SK-N-SH (cell line): ENCODE results near the gene ECPAS. TPM values are rescaled to one million over a fixed set of nuclear protein-coding genes. Genes with fewer than 3 reads are reported as not detected.

Experiments used
- CTCF ChIA-PET: fragments of 300-600, 350-600 bp; formaldehyde crosslinking; extraction: SDS; loops from one replicate; lab custom pipeline; 2021; lab: Yijun Ruan, JAX
- POLR2A ChIA-PET: fragments of 350-600 bp; sonication (Branson Sonifier 250); formaldehyde crosslinking; extraction: SDS; loops from one replicate; lab custom pipeline; 2020; ENCODE audit warnings: antibody characterized with exemption, inconsistent platforms; lab: Yijun Ruan, JAX
- DNase-seq: peaks from one replicate; pipeline ENCODE4 v3.0.0; 2012
- H2AFZ ChIP-seq: fragments of 200-600 bp; sonication (generic); 2 replicates; pipeline ENCODE4 v1.8.1; 2016; ENCODE audit warnings: antibody characterized with exemption, mild to moderate bottlenecking, low read depth
- H3F3A ChIP-seq: fragments of 200-600 bp; sonication (generic); replicated peaks from 2 replicates; pipeline ENCODE3; 2016; ENCODE audit warnings: antibody characterized with exemption, mild to moderate bottlenecking; ENCODE audit not compliant: insufficient read depth
- H3K27ac ChIP-seq, 2 experiments: fragments of 200-500 bp in 1 of 2; fragments of 200-600 bp in 1 of 2; sonication (Bioruptor generic) in 1 of 2; sonication (generic), shearing (Covaris generic) in 1 of 2; 2 replicates each; pipeline versions ENCODE4 v1.5.1 to v1.6.1; 2014 to 2016; ENCODE audit warnings: low read depth in 2 of 2, inconsistent platforms in 1 of 2, low read length in 1 of 2, mild to moderate bottlenecking in 1 of 2, mixed read lengths in 1 of 2
- H3K27me3 ChIP-seq: fragments of 200-600 bp; sonication (generic), shearing (Covaris generic); 2 replicates; pipeline ENCODE4 v1.6.1; 2016; ENCODE audit warnings: mixed run types; ENCODE audit not compliant: insufficient read depth
- H3K36me3 ChIP-seq, 2 experiments: fragments of 200-500 bp in 1 of 2; fragments of 200-600 bp in 1 of 2; sonication (Bioruptor generic) in 1 of 2; sonication (generic) in 1 of 2; replicated peaks in 1 of 2; 2 replicates each; pipeline versions ENCODE3 to v1.5.1; 2014 to 2016; ENCODE audit warnings: low read length in 1 of 2, mild to moderate bottlenecking in 1 of 2; ENCODE audit not compliant: insufficient read depth in 2 of 2, control insufficient read depth in 1 of 2
- H3K4me1 ChIP-seq, 2 experiments: fragments of 200-500 bp in 1 of 2; fragments of 200-600 bp in 1 of 2; sonication (Bioruptor generic) in 1 of 2; sonication (generic), shearing (Covaris generic) in 1 of 2; 2 replicates each; pipeline versions ENCODE4 v1.5.1 to v1.6.1; 2014 to 2016; ENCODE audit warnings: low read depth in 1 of 2, low read length in 1 of 2, mixed run types in 1 of 2; ENCODE audit not compliant: insufficient read depth in 2 of 2, control insufficient read depth in 1 of 2
- H3K4me2 ChIP-seq: fragments of 200-600 bp; sonication (generic), shearing (Covaris generic); 2 replicates; pipeline ENCODE4 v1.6.1; 2017; ENCODE audit warnings: mixed run types
- H3K4me3 ChIP-seq, 2 experiments: fragments of 200-500 bp in 1 of 2; fragments of 200-600 bp in 1 of 2; sonication (Bioruptor generic) in 1 of 2; sonication (generic), shearing (Covaris generic) in 1 of 2; 2 replicates each; pipeline versions ENCODE4 v1.5.1 to v1.8.1; 2014 to 2016; ENCODE audit warnings: low read depth in 2 of 2, inconsistent platforms in 1 of 2, low read length in 1 of 2, mild to moderate bottlenecking in 1 of 2, mixed read lengths in 1 of 2, moderate library complexity in 1 of 2
- H3K79me2 ChIP-seq: fragments of 200-600 bp; sonication (generic); 2 replicates; pipeline ENCODE4 v1.8.1; 2017; ENCODE audit warnings: mild to moderate bottlenecking; ENCODE audit not compliant: insufficient read depth
- H3K9ac ChIP-seq: fragments of 200-600 bp; sonication (generic); 2 replicates; pipeline ENCODE4 v1.6.1; 2017; ENCODE audit warnings: mixed run types
- H3K9me2 ChIP-seq: fragments of 200-600 bp; sonication (generic); 2 replicates; pipeline ENCODE4 v1.6.1; 2017; ENCODE audit warnings: mixed run types
- H3K9me3 ChIP-seq: fragments of 200-600 bp; sonication (generic); 2 replicates; pipeline ENCODE4 v1.6.1; 2017; ENCODE audit warnings: mixed run types, mild to moderate bottlenecking, moderate library complexity
- H4K20me1 ChIP-seq: fragments of 200-600 bp; sonication (generic); 2 replicates; pipeline ENCODE4 v1.6.1; 2017; ENCODE audit warnings: mild to moderate bottlenecking, mixed run types; ENCODE audit not compliant: insufficient read depth
- CHD2 ChIP-seq: fragments of 150-350 bp; IDR thresholded peaks from 2 replicates; pipeline ENCODE4 v1.6.1; 2018; ENCODE audit warnings: low read length; ENCODE audit not compliant: partially characterized antibody
- CTCF ChIP-seq: fragments of 200-600 bp; sonication (generic); IDR thresholded peaks from 2 replicates; pipeline ENCODE4 v1.6.1; 2017; ENCODE audit warnings: antibody characterized with exemption, mild to moderate bottlenecking, moderate library complexity
- FOXJ3 ChIP-seq: sonication (generic); formaldehyde crosslinking; IDR thresholded peaks from 2 replicates; pipeline ENCODE4 v1.5.1; 2020; ENCODE audit warnings: mild to moderate bottlenecking, missing genetic modification reagents
- FOXM1 ChIP-seq: IDR thresholded peaks from 2 replicates; pipeline ENCODE4 v1.4.0; 2012; ENCODE audit warnings: low read depth, mild to moderate bottlenecking
- JUND ChIP-seq: IDR thresholded peaks from 2 replicates; pipeline ENCODE4 v1.4.0; 2012
- RCOR1 ChIP-seq: fragments of 150-350 bp; IDR thresholded peaks from 2 replicates; pipeline ENCODE4 v1.6.1; 2017; ENCODE audit warnings: antibody characterized with exemption, low read length
- REST ChIP-seq: IDR thresholded peaks from 2 replicates; pipeline ENCODE4 v1.6.1; 2012; ENCODE audit warnings: mild to moderate bottlenecking, low read depth, low read length, moderate library complexity
- RFX5 ChIP-seq: IDR thresholded peaks from 2 replicates; pipeline ENCODE4 v1.6.1; 2012; ENCODE audit warnings: mild to moderate bottlenecking, improper control_type of control experiment, low read length
- RXRA ChIP-seq: IDR thresholded peaks from 2 replicates; pipeline ENCODE4 v1.4.0; 2012; ENCODE audit warnings: low read depth, mild to moderate bottlenecking, borderline replicate concordance
- SMC3 ChIP-seq: IDR thresholded peaks from 2 replicates; pipeline ENCODE4 v1.6.1; 2012; ENCODE audit warnings: low read depth, low read length, improper control_type of control experiment
- TAF1 ChIP-seq: IDR thresholded peaks from 2 replicates; pipeline ENCODE4 v1.6.1; 2012; ENCODE audit warnings: low read depth, mild to moderate bottlenecking, low read length, moderate library complexity, borderline replicate concordance
- WGBS: methylation state at CpG from one replicate; pipeline ENCODE4 v1.1.6; 2017; ENCODE audit warnings: low lambda C conversion rate; 5-methylcytosine and 5-hydroxymethylcytosine counted together
- polyA plus RNA-seq, 3 experiments: library from polyadenylated mRNA; depleted of rRNA; stranded (reverse); fragments of >200 nt; gene quantifications; 2 replicates each; pipeline ENCODE4 v1.2.3, GENCODE V29; 2012
- TF ChIP-seq, protein P1 (sequence below): IDR thresholded peaks from 2 replicates; pipeline ENCODE4; 2012
- TF ChIP-seq, protein P2 (sequence below): IDR thresholded peaks from 2 replicates; pipeline ENCODE4 v1.4.0; 2012; ENCODE audit warnings: low read depth, borderline replicate concordance

The ECPAS gene
- polyA plus RNA-seq, 1 of the 3 experiments (the other 2 are of a cell fraction): 17.9 TPM

DNA sequence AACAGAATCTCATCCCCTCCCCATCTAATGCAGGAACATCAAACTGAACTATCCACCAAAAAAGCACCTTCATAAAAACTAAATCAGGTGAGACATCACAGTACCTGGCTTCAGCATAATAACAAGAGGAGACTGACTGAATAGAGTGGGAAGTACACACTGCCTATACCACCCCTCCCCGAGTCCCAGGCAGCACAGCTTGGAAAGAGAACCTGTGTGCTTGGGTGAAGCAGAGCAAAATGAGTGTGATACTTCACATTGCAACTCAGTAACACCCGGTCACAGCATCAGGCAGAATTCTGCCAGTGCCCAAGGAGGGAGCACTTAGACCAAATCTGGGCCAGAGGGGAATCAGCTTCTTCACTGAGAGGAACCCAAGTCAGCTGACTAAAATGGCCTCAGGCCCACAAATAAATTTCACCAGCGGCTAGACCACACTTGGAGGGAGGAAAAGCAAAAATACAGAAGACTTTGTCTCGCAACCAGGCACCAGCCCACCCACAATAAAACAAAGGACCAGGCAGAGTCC is 84.9 kb downstream of the ECPAS start:
- H3K36me3 ChIP-seq: peaks cover 46 to 84% of the 10 kb centered on the region in 2 experiments
- TF ChIP-seq CHD2 (no peak), RXRA (no peak), CTCF (no peak), TAF1 (no peak), REST (no peak), RCOR1 (no peak), RFX5 (no peak)
- TF ChIP-seq, protein P1, sequence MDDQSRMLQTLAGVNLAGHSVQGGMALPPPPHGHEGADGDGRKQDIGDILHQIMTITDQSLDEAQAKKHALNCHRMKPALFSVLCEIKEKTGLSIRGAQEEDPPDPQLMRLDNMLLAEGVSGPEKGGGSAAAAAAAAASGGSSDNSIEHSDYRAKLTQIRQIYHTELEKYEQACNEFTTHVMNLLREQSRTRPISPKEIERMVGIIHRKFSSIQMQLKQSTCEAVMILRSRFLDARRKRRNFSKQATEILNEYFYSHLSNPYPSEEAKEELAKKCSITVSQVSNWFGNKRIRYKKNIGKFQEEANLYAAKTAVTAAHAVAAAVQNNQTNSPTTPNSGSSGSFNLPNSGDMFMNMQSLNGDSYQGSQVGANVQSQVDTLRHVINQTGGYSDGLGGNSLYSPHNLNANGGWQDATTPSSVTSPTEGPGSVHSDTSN: no peak
- CTCF ChIA-PET: no interaction called here

GRCh38 chr9:111393971-111394370 is 90.2 kb downstream of the ECPAS start:
- no peak overlapping the region for H3K9ac ChIP-seq
- no peaks in the 10 kb centered on the region for H3K9me2 ChIP-seq
- TF ChIP-seq FOXM1: no peak
- TF ChIP-seq JUND: no peak
- no peak for TF ChIP-seq SMC3
- TF ChIP-seq, protein P2, sequence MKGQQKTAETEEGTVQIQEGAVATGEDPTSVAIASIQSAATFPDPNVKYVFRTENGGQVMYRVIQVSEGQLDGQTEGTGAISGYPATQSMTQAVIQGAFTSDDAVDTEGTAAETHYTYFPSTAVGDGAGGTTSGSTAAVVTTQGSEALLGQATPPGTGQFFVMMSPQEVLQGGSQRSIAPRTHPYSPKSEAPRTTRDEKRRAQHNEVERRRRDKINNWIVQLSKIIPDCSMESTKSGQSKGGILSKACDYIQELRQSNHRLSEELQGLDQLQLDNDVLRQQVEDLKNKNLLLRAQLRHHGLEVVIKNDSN: no peak
- TF ChIP-seq CHD2: no peak
- no peak for TF ChIP-seq FOXJ3
- H3K4me2 ChIP-seq: no peak overlapping the region
- DNase-seq: no peak
- H3K27me3 ChIP-seq: no peaks in the 10 kb centered on the region
- H2AFZ ChIP-seq: no peak overlapping the region
- WGBS: 91% methylated on average over 1 of the region's 1 CpG
- H3K27ac ChIP-seq: no peak overlapping the region
- no peaks in the 10 kb centered on the region for H3F3A ChIP-seq
- CTCF ChIA-PET: interaction anchor here (1.6 kb wide), 1 partner anchor 18 kb away, joined by 4 read pairs; no protein-coding TSS in a partner anchor
- H3K4me1 ChIP-seq: no peaks in the 10 kb centered on the region
- H3K4me3 ChIP-seq: no peak overlapping the region
- H3K79me2 ChIP-seq: 0 out of 2 replicates have a peak, but pooled peaks cover 3% of the 10 kb centered on the region
- H3K9me3 ChIP-seq: no peaks in the 10 kb centered on the region
- H4K20me1 ChIP-seq: no peaks in the 10 kb centered on the region
- H3K36me3 ChIP-seq: peaks cover 68 to 76% of the 10 kb centered on the region in 2 experiments
- POLR2A ChIA-PET: no interaction called here

More for the DNA sequence above, 84.9 kb downstream of the ECPAS start:
- POLR2A ChIA-PET: no interaction called here
- Histone ChIP-seq H3K4me3 (no peak overlapping the region), H3K9me3 (peaks cover 21% of the 10 kb centered on the region; the same call in 1 of the 2 replicates), H3K4me1 (no peaks in the 10 kb centered on the region), H4K20me1 (no peaks in the 10 kb centered on the region), H3K9ac (no peak overlapping the region), H3K27ac (no peak overlapping the region), H3K9me2 (no peaks in the 10 kb centered on the region), H2AFZ (no peak overlapping the region), H3K4me2 (no peak overlapping the region), H3F3A (no peaks in the 10 kb centered on the region), H3K79me2 (peaks cover 24% of the 10 kb centered on the region; the same call in 1 of the 2 replicates), H3K27me3 (no peaks in the 10 kb centered on the region)
- 100% methylated on average over 3 of the region's 4 CpGs for WGBS
- DNase-seq: no peak
